Activated T-cell treated with anti-CD3 and anti-CD28 coated beads for 4 hours (primary cell): ENCODE results near the gene METTL23.
A peak's percentile ranks its signal among the peaks of the same experiment; 100 is the strongest.
"Not testable (repeated sequence)": the region's sequence is repeated elsewhere in the genome, so short reads cannot be mapped to it uniquely, and the experiment has no call there.

Source experiments
- DNase-seq: peaks from one replicate; pipeline ENCODE4 v3.0.0-alpha.2; 2020

METTL23 gene

GRCh38 chr17:76714336-76714735 lies 12.3 kb upstream of the METTL23 start:
- DNase-seq = no peak

DNA sequence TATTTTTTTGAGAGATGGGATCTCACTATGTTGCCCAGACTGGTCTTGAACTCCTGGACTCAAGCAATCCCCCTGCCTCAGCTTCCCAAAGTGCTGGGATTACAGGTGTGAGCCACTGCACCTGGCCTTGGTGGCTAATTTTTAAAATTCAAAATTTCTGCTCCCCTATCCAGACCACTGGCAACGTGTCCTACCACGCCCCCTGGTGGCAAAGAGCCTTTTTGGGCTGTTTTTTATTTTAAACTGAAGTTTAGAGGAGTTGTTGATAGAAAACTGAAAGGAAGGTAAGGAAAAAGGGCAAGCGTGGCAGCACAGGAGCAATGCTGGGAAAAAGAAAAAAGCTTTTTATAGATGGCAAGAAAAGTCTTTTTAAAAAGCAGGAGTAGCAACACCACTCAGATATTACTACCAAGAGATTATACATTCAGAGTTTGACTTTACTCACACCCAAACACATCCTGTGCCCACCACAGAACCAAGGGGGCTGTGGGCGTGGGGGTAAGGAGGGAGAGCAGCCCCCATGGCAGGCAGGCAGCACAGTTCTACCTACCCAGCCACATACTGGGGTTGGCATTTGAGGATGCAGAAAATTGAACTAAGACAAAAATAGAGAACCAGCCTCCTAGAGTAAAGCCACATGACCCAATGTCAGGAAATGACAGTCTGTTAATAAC lies 11.7 kb upstream of the METTL23 start:
- peak; percentile 81 for DNase-seq

DNA sequence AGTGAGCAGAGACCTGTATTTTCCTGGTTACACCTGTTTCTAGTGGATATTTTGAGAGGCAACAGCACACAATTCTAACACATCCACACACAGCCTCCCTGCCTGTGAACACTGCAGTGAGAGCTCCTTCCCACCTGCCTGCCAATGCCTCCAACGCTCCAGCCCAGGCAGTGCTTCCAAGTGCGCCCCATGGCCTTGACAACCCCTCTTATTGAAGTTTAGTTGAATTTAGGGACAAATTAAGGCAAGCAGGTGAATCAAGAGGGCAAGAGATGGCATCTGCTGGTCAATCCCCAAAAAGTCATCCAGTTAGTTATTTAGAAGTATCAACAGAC lies 11.2 kb upstream of the METTL23 start:
- DNase-seq = no peak

- DNase-seq = no peak
Measured at GRCh38 chr17:76716146-76716838, 10.3 kb upstream of the METTL23 start.

GRCh38 chr17:76716839-76717215 lies 9.8 kb upstream of the METTL23 start:
- no peak for DNase-seq

DNA sequence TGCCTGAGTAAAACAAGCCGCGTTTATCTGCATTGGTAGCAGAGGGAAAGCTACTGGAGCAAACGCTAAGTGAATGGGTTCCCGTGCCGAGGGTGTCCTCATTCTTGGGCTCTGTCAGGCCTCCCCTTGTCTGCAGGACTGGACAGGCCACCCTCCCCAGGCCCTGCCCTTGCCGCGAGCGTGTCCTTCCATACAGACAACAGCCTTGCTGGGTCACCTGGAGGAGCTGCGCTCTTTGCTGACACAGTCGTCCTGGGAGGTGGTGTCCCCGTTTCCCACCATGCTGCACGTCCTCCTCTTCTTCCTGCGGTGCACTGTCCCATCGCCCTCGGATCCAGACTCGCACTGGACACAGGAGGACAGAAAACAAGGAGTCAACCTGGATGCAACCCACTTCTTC lies 8.1 kb upstream of the METTL23 start:
- DNase-seq = no peak

DNA sequence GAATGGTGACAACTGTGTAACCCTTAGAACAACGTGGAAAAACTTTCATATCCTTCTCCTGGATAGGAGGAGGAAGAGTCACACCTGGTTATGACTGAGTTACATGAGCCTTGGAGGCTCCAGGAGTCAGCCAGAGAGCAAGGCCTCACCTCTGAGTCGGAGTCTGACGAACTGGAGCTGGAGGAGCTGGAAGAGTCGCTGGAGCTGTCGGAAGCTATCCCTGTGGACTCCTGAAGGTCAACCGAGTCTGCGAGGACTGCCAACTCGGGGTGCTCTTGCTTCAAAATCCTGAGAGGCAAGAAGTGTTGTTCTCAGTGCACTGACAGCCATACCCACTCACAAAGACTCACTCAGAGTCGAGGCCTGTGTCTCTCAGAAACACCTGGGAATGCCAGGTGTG lies 6.4 kb upstream of the METTL23 start:
- no peak for DNase-seq

DNA sequence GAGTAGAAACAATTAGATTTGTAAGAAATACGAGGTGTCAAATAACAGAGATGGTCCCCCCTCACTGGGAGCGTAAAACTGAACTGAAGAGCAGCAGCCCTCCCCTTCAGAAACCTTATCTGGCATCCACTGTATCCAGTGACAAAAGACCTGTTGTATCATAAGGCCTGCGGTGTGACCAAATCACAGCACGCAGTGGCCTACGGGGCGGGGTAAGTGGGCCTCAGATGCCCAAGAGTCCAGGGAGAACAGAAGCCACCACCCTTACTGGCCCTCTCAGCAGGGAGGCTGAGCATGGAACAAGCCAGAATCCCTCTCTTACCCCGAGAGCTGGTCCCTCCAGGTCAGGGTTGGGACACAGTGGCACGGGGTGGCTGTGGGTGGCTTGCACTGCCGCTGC lies 5.7 kb upstream of the METTL23 start:
- no peak for DNase-seq

- no peak for DNase-seq
Measured at GRCh38 chr17:76721463-76721862, 5.2 kb upstream of the METTL23 start.

GRCh38 chr17:76722279-76722678 lies 4.4 kb upstream of the METTL23 start:
- no peak for DNase-seq

GRCh38 chr17:76722977-76723376 lies 3.7 kb upstream of the METTL23 start:
- DNase-seq = not testable (repeated sequence)

DNA sequence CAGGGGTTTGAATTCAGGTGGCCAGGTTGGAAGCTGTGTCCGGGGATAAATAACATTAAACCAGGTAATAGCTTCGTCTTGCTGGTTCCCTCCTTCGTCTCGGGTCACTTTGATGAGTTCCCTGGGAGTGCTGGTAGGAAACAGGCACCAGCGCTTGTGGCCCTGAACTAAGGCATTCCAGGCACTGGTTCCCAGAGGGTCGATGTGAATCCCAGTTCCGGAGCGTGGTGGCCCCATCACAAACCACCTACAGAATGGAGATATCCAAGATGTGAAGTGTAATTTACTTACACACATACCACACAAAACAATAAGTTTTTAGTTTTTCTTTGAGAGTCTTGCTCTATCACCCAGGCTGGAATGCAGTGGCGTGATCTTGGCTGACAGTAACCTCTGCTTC lies 2.8 kb upstream of the METTL23 start:
- no peak for DNase-seq

- peak; percentile 63 for DNase-seq
Measured at GRCh38 chr17:76725580-76726230, 934 bp upstream of the METTL23 start.

DNA sequence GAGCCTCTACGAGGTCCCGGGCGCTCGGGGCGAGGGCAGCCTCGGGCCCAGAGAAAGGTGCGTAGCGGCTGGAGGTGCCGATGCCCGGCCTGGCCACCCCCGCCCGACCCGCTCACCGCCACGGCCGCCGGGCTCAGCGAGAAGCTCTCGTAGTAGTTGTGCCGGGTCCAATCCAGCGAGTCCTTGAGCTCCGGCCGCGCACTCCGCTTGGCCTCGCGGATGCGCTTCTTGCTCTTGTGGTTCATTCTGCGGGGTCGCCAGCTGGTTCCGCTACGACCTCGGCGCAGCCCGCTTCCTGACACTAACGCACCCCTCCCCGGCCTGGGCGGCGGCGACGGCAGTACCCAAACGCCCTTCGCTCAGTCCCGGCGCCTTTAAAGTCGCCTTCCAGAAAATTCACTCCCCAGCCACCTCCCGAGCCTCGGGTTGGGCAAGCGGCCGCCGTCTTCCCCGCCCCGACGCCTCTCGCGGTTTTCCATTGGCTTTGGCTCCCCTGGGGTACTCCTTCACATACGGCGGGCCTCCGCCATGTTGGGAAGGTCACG lies 336 bp upstream of the METTL23 start, which contains the start of gene JMJD6:
Gene JMJD6, minus strand, starts transcription at position 376 of the 545 bp plus-strand sequence. Its CDS starts 131 bp downstream, at position 245.
- peak; percentile 84 for DNase-seq

DNA sequence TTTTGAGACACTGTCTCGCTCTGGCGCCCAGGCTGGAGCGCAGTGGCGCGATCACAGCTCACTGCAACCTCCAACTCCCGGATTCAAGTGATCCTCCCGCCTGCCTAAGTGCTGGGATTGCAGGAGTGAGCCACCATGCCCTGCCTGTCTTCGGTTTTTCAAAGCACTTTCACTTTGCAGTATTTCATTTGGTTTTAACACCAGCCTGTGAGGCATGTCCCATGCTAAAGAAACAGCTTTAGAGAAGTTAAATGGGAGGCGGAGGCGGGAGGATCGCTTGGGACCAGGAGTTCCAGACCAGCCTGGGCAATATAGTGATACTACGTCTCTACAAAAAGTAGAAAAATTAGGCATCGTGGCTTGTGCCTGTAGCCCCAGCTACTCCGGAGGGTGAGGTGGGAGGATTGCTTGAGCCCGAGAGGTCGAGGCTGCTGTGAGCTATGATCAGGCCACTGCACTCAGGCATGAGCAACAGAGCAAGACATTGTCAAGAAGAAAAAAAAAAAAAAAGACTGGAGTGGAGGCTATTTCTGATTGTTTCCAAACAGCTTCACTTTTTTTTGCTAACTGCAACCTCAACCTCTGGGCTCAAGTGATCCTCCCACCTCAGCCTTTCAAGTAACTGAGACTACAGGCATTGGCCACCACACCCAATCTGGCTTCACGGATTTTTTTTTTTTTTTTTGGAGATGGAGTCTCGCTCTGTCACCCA lies 1.3 kb downstream of the METTL23 start:
- no peak for DNase-seq

DNA sequence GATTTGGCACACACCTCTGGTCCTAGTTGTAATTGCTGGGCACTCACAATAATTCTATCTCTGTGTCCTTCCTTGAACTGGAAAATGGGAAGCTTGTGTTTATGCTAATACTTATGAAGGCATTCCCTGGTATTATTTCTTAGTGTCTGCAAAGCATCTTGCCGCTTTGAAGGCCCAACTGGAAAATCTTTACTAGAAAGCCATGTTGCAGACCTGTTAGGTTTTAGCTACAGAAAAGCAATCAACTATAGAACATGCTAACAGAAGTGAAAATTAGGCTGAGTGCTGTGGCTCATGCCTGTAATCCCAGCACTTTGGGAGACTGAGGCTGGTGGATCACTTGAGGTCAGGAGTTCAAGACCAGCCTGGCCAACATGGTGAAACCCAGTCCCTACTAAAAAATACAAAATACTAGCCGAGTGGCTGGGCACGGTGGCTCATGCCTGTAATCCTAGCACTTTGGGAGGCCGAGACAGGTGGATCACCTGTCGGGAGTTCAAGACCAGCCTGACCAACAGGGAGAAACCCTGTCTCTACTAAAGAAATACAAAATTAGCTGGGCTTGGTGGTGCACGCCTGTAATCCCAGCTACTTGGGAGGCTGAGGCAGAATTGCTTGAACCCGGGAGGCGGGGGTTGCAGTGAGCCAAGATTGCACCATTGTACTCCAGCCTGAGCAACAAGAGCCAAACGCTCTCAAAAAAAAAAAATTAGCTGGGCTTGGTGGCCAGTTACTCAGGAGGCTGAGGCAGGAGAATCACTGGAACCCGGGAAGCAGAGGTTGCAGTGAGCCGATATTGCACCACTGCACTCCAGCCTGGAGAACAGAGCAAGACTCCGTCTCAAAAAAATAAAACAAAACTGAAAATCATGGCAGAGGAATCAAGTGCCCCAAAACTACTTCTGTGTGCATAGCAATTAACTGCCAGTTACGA lies 5.4 kb downstream of the METTL23 start:
- DNase-seq = not testable (repeated sequence)

DNA sequence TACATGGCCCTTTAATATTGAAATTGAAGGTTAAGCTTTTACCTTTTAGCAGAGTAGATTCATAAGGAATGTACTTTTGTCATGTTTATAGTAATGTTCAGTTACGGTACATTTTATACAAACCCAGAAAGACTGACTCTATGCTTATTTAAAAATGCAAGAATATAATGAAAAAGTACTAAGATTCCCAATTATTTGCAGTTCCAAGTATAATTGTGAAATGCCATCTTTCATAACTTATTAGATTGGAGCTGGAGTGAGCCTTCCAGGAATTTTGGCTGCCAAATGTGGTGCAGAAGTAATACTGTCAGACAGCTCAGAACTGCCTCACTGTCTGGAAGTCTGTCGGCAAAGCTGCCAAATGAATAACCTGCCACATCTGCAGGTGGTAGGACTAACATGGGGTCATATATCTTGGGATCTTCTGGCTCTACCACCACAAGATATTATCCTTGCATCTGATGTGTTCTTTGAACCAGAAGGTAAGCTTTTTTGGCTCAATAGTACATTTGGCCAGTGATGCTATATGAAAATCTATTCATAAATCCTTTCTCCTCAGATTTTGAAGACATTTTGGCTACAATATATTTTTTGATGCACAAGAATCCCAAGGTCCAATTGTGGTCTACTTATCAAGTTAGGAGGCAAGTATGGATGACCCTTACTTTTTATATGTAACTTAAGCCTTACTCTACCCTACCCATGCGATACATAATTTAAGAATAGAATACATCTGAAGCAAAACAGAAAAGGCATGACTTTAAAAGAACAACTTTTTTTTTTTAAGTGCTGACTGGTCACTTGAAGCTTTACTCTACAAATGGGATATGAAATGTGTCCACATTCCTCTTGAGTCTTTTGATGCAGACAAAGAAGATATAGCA lies 6.3 kb downstream of the METTL23 start:
- no peak for DNase-seq

DNA sequence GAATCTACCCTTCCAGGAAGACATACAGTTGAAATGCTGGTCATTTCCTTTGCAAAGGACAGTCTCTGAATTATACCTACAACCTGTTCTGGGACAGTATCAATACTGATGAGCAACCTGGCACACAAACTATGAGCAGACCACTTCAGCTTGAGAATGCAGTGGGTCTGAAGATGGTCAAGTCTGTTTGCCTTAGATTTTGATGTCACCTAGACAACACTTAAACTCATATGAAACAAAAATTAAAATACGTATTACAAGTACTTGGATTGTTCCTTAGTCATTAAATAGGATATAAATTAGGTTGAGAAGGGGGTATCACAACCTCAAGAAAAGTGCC lies 6.9 kb downstream of the METTL23 start:
- no peak for DNase-seq

DNA sequence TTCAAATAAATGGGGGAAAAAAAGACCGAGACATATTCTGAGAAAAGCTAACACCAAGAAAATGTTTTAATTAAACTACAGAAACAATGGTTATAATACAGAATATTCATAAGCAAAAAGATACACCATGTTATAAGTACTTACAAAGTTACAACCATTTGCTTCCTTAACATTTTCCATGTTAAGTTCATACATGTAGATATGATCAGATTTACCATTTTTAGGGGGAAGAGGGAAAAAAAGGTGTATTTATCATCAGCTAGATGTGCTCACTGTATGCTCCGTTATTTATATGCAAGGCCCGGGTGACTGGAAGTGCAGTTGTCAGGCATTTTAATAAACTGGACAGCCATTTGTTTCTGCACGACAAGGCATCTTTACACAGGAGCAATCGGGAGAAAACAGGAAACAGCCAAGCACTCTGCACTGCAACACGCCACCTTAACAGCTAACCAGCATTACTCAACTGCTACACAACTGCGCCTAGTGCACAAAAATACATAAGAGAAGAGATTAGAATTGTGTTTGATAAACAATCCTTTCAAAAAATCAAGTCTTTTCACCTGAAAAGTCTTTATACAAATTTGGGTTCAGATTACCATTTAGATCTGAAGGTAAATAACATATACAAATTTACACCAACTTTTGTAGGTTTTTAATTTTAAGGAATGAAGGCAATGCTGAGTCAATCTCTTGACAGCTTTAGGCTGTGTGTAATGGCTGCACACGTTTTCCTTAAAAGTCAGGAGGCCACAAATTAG lies 7.6 kb downstream of the METTL23 start:
- no peak for DNase-seq

- DNase-seq = no peak
Measured at GRCh38 chr17:76735006-76735405, 8.4 kb downstream of the METTL23 start.
